Dermis blood vessel endothelial cell (primary cell): ENCODE data around the gene NUDT5. TPM values are rescaled to one million over a fixed set of nuclear protein-coding genes. Genes with fewer than 3 reads are reported as not detected.
"Not testable (repeated sequence)": the region's sequence is repeated elsewhere in the genome, so short reads cannot be mapped to it uniquely, and the experiment has no call there.

Experiments
- DNase-seq: peaks from one replicate; pipeline ENCODE4 v3.0.0; 2010
- total RNA-seq: library from RNA; depleted of rRNA; stranded (reverse); fragments of >200 nt; gene quantifications from 2 replicates; pipeline ENCODE4 v1.2.3, GENCODE V29; 2014

The NUDT5 gene
- total RNA-seq, 1 donor from 2014 or later: 86.1 TPM

DNA sequence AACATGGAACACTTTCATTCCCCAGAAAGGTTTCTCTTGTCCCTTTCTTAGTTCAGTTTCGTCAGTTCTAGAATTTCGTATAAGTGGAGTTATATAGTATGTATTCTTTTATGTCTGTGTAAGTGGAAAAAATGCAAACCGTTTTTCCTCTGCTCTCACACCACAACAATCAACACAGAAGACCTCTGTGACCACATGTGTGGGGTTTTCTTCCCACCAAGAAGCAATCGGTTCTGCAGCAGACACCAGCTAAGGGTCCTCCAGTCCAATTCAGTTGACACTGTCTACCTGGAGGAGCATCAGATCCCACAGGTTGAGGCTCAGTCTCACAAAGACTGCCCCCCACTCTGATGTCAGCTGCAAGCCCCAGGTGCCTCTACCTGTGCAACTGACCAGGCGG, 6.5 kb upstream of the NUDT5 start:
- no peak for DNase-seq

GRCh38 chr10:12201543-12201942, 5.9 kb upstream of the NUDT5 start:
- DNase-seq: no peak

- no peak for DNase-seq
Observed at GRCh38 chr10:12200850-12201249, 5.2 kb upstream of the NUDT5 start.

- DNase-seq: no peak
Observed at GRCh38 chr10:12198156-12198555, 2.5 kb upstream of the NUDT5 start.

GRCh38 chr10:12196531-12197211, 980 bp upstream of the NUDT5 start:
- no peak for DNase-seq

DNA sequence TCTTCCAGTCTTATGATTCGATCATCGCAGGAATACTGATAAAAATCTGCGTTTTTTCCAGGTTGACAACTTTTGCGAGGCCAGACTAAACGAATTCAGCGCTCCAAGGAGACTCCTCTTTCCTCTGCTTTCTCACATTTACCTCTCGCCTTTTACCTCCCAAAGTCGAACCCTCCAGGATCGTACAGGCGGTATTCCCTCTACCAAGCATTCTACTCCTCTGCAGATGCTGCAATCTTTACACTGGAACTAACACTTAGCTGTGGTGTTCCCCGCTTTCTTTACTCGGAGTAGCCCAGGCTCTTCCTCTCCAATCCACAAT, 449 bp downstream of the NUDT5 start:
- no peak for DNase-seq

GRCh38 chr10:12194752-12195271, 879 bp downstream of the NUDT5 start:
- DNase-seq: peak; percentile 40

DNA sequence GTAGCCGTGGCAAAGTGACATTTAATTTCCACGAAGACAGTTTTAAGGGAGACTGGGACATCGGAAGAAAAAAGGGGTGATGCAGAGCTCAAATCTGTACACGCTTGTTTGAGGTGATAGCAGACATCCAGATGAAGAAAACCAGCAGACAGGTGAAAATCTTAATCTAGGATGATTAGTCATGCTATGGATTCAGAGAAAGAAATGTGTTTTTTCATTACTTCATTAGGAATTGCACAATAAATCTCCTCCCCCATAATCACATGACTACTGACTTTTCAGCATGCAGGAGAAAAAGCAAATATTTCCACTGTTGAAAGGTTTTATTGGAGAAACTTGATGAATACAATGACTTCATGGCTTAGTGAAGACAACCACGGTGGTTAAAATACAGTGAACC, 2.5 kb downstream of the NUDT5 start:
- no peak for DNase-seq

DNA sequence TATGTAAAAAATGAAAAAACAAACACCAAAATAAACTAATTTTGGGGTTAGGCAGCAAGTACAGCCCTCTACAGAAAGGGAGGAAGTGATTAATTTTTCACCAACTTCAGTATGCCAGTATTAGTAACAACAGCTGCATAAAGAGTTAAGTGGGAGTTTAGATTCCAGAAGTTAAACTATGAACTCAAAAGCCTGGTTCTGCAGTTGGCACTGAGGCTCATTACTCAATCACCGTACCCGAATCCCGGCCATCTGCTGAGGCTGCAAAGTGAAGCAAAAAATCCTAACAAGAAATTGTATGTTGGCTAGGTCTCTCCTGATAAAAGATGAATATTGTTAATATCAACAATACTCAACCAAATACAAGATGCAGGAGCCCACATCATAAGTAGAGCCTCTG, 4.0 kb downstream of the NUDT5 start:
- peak; percentile 45 for DNase-seq

- DNase-seq: no peak
Observed at GRCh38 chr10:12189426-12189825, 6.3 kb downstream of the NUDT5 start.

DNA sequence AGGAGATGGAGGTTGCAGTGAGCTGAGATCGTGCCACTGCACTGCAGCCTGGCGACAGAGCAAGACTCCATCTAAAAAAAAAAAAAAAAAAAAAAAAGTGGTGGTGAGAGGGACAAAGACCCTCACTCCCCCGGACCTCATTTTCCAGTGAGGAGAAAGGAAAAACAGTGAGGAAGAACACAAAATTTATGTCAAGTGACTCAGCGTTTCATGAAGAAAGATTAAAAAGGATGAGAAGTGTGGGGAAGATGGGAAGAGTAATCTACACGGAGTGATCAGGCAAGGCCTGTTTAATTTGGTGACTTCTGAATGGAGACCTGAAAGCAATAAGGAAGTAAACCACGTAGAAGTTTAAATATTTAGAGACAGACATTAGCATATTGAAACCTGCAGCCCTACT, 7.0 kb downstream of the NUDT5 start:
- no peak for DNase-seq

- DNase-seq: peak; percentile 65
Observed at GRCh38 chr10:12187321-12187905, 8.3 kb downstream of the NUDT5 start.

- DNase-seq: peak; percentile 80
Observed at GRCh38 chr10:12186323-12186722, 9.4 kb downstream of the NUDT5 start.

GRCh38 chr10:12184165-12184564, 11.5 kb downstream of the NUDT5 start:
- DNase-seq: no peak

GRCh38 chr10:12181065-12181775, 14.5 kb downstream of the NUDT5 start:
- DNase-seq: peak; percentile 18

DNA sequence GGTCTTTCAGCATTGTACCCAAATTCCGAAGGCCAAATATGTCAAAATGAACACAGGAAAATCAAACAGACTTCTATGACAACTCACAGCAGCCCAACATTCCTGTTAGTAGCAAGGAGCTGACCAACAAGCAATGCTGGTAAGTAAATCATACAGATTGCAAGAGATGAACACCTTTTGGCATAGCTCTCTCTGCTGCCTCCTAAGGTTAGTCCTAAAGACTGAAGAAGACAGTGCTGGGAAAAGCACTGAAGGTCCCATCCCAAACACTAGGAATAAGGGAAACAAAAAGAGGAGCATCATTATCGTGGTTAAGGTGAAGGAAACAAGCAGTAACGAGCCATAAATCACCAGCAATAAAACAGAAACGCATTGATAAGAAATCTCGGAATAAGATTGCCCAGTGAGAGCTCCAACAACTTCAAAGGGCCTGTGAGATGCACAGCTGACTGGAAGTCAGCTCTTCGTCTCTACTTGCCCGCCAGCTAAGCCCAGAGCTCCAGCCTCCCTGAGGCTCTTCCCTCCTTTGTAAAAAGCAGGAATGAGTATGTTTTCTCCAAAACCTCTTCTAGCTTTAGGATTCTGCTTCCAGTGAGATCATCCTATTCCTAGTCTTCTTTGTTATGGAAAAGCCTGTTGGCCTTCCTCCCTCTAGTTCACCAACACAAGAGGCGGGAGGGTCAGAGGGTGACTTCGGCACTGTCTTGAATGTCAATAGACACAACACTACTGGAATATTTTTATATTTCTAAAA, 15.3 kb downstream of the NUDT5 start:
- DNase-seq: no peak

- no peak for DNase-seq
Observed at GRCh38 chr10:12179606-12180170, 16.0 kb downstream of the NUDT5 start.

DNA sequence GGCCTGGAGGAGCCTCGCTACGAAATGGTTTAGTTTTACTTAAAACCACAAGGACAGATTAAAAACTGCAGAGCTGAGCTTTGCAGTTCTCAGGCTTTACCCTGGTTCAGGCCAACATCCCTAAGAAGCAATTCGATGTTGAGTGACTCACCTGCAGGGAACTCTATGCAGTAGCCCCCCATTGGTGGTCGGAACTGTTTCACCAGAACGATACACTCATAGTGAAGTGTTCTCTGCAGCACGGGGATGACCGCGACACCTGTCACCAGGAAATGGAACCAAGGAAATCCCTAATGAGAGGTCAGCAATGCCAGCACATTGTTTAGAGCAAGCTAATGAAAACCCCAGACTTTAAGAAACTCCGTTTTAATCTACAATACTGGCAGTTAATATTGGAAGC, 18.0 kb downstream of the NUDT5 start:
- DNase-seq: peak; percentile 15

DNA sequence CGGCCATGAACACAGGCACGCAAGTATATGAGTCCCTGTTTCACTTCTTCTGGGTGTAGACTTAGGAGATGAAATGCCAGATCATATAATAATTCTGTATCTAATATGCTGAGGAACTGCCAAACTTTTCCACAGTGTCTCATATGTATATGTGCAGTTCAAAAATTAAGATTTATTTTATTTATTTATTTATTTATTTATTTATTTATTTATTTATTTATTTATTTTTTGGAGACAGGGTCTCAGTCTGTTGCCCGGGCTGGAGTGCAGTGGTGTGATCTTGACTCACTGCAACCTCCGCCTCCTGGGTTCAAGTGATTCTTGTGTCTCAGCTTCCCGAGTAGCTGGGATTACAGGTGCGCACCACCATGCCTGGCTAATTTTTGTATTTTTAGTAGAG, 24.2 kb downstream of the NUDT5 start:
- DNase-seq: not testable (repeated sequence)

GRCh38 chr10:12165999-12166775, 29.5 kb downstream of the NUDT5 start:
- no peak for DNase-seq

DNA sequence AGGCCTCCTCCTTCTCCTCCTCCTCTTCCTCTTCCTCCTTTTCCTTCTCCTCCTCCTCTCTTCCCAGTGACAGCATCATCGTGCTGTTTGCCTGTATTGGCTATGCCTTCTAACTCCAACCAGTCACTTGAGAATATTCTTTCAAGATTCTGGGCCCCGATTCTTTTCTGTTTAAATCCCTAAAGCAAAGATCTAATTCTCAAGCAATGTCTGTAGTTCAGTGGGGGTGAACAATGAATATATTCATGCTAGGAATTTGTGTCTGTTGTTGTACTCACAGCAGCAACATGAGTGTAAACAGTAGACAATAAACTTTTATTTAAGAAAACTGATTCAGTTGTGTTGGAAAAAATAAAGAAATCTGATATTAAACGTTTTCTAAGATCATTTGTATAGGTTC, 30.7 kb downstream of the NUDT5 start:
- DNase-seq: no peak

- no peak for DNase-seq
Observed at GRCh38 chr10:12164085-12164484, 31.6 kb downstream of the NUDT5 start.
